Fibroblast of upper back skin (primary cell): Measurements from ENCODE around the gene SPOCK1.

Experiments
- DNase-seq: peaks from one replicate; pipeline ENCODE4 v3.0.0-alpha.2; 2013

Gene SPOCK1

DNA sequence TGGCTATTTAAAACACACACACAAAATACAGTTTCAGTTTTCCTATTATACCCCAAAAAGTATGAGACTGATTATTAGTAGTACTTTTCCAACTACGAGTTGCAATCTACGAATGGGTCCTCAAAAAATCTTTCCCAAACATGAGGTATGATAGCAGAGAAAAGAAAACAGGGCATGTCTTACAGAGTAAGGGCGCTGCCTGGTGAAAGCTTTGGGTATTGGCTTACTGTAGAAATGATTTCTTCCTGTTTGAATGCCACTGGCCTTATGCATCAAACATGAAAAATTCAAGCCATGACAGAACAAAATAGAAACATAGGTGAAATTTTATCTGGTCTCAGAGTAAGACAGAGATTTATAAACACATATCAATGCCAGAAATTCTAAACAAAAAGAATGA is 448.0 kb downstream of the SPOCK1 start:
- no peak for DNase-seq

DNA sequence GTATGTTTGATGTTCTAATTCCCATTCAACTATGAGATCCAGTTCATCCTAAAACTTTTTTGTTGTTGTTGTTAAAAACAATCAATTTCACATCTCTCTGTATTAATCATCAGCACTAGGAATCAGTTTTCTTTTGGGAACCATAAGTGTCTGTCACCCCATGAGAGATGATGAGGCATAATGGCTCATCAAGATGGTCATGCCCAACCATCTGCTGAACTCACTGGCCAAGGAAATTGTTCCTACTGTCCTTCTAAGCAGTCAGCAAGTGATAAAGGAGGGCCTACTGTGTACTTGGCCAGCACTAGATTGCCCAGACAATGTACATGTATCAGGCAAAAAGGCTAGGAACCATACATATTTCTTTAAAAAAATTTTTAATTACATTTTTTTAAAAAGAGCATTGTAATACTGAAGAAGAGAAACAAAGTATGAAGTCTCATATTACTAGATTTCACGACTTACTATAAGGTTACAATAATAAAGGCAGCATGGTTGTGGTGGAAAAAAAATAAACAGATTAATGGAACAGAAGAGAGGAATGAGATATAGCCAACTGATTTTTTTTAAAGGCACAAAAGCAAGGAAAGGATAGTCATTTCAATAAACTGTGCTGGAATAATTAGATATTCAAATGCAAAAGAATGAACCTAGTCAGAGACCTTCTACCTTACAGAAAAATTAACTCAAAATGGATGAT is 458.3 kb downstream of the SPOCK1 start:
- no peak for DNase-seq

DNA sequence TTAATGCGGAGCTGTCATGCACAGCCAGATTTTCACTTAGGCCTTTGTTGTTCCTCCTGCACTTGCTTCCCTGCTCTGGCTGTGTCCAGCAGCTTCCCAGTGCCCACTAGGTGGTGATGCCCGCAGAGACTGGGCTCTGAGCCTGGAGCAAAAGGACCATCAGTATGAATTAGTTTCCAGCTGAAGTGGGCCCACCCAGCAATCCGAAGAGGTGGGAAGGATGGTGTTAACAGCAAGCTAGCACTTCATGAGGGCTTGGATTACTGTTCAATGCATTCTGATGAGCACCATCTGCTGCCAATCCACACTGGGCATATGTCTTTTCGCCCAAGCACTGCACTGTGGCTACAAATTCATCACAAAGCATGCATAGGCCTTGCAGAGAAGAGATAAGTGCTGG is 459.1 kb downstream of the SPOCK1 start:
- DNase-seq, result no peak

DNA sequence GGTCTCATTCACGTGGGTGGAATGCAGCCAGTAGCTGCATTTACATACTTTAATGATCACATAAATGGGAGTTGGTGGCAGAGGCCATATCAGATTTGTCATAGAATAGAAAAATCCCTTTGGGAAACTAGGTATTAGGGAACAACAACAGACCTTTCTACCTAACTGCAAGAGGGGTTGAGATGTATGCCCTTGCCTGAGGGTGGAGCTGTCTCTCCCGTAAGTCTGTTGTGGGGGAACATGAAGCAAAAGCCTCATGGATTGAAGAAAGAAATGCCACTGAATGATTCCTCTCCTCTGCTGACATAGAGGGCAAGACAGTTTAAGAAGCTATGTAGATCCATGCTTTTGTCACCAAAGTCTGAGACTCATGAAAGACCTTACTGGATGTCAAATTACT is 461.3 kb downstream of the SPOCK1 start:
- no peak for DNase-seq

DNA sequence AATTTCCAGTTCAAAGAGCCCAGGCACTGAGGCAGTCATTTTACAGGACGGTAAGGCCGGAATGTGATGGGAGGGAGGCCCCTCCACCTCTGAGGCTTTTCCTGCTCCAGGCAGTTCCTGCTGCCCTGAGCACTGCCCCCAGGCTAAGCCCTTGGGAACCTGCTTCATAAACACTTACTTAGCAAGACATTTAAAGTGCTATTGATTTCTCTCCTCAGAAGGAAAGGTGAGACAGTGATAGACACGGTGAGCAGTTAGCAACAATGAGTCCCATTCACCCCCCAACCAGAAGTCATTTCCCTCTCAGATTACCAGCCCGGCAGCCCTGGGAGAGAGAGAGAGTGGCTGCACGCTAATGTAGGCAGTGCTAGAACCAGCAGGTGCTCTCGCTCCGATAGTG is 462.5 kb downstream of the SPOCK1 start:
- DNase-seq, result no peak

DNA sequence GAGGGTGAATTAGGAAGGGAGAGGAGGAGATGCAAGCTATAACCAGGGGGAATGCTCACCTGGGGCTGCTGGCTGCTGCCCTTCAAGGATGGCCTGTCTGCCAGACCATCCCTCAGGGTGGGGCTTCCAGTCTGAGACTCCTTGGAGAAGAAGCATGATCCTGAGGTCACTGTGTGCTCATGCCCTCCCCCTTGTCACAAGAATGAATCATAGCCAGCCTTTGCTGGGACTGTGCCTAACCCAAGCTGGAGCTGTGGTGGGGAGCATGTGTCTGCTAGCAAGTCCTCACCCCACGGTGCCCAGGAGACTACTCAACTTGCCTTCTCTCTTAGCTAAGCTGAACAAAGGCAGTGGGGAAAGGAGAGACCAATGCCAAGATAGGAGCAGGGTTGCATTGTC is 463.6 kb downstream of the SPOCK1 start:
- no peak for DNase-seq

DNA sequence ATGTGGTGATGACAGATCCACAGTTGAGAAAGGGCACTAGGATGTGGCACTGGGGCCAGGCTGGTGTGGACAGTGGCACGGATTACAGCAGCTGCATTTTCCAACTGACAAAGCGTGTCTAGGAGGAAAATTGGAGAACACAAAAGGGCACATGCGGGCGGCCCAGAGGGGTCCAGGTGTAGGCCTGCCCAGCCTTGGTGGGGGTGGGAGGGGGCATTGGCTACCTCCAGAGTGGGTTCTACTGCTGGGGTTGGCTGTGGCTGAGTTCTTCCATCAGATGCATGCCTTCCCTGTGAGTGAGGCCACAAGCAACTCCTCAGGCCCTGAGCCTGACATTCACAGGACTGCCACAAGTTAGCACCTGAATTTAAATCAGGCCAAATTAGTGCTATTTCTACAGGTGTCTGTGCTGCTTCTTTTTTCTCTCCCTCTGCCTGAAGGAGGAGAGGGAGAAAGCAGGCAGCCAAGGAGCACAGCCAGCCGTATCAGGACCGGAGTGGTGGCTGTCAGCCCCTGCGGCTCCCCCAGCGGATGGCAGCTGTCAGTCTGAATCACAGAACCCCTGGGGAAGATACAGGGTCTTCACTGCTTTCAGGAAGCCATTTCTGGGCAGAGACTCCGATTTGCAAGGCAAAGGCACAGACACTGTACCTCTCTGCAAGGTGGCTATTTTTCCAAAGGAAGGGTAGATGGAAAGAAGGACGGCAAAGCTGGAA is 464.2 kb downstream of the SPOCK1 start:
- no peak for DNase-seq

DNA sequence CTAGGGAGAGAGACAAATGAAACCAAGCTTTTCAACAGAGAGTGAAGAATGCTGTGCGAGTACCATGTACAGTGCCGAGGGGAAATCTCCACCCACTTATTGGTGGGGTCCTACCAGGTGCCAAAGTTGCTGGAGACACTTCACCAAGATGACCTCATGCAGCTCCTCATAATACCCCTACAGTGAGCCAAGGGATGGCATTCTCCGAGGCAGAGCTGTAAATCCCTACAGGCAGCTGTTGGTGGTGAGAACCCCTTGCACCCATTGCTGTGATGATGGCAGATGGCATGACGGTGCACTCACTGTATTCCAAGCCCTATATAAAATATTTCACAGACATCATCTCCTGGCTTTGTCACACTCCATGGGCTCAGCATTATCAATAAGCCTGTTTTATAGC is 464.9 kb downstream of the SPOCK1 start:
- no peak for DNase-seq

DNA sequence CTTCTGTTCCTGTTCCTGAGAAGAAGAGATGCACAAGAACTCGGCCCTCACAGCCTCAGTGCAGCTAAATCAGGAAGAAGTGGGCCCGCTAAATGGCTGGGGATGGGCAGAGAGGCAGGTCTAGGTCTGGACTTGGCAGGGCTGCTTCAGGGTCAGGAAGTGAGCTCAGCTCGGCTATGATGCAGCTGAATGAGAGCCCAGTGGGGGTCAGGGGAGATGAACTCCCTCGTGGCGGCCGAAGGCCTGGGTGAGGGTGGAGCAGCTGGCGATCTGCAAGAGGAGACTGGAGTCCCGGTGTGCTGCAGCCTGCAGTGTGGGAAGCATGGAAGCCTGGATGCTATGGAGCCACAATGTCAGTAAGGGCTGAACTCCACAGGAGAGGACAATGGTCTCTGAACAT is 466.2 kb downstream of the SPOCK1 start:
- no peak for DNase-seq

DNA sequence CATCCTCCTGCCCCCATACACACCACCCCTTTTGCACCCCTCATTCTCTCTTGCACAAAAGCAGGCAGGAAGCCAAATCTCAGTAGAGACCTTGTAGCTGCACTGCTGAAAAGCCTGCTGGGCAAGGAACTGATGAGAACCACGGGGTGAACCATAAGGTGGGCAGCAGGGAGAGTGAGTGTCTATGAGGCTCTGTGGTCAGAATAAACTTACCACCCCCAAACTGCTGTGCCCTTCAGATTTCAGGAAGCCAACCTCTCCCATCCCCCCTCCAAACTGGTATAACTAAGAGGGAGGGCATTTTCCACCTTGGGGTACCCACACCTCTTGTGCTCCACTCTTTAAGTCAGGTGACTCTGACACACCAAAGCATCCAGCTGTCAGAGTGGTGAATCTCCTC is 471.4 kb downstream of the SPOCK1 start:
- DNase-seq, result no peak

DNA sequence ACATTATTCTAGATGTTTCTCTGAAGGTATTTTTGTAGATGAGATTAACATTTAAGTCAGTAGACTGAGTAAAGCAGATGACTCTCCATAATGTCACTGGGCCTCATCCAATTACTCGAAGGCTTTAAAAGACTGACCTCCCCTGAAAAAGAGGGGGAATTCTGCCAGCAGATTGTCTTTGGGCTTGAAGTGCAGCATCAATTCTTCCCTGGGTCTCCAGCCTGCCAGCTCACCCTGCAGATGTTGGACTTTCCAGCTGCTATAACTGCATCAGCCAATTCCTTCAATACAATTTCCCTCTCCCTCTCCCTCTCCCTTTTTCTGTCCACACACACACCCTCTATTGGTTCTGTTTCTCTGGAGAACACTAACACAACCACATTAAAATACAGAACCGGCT is 472.8 kb downstream of the SPOCK1 start:
- DNase-seq, result no peak

DNA sequence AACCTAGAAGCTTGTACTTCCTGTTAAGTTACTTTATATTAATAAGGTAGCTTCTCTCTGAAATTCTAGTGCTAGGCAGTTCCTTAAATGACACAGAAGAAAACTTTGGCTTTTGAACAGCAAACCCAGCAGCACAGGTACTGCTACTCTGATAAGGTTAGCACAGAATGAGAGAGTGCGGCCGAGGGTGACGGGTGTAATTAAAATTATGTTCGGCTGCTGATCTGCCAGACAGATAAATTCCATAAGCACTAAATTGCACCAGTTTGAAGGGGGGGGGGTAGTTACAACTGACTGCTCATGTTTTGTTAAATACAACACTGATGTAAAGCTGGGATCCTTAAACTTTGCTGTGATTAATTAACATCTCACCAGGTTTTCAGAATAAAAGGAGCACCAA is 475.1 kb downstream of the SPOCK1 start:
- DNase-seq, result no peak

DNA sequence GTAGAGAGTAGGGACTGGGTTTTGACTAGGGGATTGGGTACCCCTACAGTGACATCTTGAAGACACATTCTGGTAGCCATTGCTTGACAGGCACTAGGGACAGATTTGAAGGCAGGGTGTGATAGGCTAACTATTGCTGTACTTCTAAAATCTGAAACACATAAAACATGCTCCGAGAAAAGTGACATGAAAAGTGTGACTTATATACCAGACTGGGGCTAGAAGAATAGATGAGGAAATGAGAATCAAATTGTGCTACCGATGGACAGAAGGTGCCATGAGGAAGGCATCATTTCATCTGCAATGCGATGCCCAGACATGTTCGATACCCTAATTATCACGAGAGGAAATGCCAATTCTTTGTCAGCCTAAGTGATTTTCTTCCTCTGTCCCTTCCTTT is 475.8 kb downstream of the SPOCK1 start:
- no peak for DNase-seq

DNA sequence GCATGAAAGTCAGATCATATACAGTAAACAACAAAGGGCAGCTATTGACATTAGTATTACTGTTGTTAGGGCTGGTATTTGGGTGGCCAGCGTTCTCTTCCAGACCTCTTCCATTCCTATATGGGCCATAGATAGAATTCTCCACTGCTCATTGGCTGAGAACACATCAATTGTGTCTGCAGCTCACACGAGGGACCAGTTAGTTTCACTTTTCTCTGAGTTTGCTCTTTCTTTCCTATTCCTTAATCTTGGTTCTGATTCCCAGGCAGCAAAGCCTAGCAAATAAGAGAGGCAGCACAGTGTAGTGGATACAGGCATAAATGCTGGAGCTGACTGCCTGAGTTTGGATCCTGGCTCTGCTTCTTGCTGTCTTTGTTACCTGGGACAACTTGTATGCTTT is 476.4 kb downstream of the SPOCK1 start:
- DNase-seq, result no peak

DNA sequence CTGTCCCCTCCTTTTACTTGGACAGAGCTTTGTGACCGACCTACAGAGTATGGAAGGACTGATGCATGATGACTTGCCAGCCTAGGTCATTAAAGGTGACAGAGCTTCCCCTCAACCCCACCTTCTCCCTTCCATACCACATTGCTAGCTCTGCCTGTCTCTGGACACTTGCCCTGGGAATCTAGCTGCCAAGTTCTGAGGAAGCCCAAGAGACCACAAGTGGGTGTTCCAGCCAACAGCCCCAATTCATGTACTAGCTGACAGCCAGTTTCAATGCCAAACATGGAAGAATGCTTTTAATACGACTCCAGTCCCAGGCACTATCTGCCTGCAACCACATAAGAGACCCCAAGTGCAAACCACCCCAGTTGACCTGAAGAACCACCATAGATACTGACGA is 477.1 kb downstream of the SPOCK1 start:
- no peak for DNase-seq

DNA sequence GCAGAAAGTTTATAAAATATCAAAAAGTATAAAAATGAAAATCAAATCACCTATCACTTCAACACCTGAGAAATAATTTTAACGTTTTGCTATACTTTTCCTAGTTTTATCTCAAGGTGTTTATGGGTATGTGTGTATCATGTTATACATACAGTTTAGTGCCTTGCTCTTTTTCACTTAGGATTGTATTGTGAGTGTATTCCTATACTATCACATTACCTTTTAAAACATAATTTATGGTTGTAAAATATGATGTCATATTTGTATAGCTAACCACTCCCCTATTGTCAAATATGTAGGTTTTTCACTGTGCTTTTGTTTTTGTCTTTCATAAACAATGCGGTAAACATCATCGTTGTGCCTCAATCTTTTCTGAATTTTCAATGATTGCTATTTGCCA is 479.9 kb downstream of the SPOCK1 start:
- no peak for DNase-seq

DNA sequence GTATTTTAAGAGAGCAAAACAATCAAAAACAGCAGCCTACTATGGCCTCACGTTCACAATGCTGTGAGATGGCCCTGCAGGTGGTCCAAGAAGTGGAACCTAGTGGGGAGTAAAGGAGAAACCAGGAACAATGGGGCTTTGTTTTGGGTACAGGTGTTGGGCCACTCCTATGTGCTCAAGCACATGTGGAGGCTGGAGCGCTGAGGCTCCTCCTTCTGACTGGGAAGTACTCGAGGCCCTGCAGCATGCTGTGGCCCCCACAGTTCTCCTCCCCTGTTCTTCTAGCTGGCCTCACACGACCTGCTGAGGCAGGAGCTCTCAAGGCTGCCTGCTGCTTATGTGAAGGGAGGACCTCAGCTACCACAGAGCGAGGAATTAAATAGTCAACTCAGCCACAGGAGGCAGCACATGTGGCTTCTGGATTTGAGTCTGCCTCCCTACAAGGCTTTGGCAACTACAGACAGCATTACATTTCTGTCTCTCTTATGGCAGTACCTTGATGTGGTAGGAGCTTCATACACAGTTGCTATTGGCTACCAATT is 482.3 kb downstream of the SPOCK1 start:
- no peak for DNase-seq

DNA sequence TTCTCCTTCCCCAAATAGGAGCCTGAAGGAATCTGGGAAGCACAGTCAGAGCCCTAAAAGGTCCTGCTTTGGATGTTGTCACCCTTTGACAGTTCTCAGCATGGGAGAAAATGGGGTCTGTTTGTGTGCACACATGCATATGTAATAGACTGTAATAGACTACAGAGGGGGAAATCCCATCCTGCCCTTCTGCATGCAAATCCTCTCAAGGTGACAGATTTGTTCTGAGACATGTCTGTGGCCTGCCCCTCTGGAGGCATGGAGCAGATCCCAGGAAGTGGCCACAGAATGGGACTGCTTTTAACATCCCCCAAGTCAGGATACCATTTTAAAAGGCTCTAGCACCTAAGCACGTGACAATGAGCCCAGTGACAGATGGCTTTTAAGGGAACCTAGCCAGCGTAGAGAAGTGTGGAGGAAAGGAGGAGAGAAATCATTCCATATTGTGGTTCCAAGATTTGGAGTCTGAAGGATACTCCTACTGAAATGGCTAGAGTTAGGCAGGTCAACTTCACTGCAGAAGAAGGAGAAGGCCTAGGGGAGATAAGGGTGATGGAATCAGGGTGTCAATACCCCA is 483.5 kb downstream of the SPOCK1 start:
- no peak for DNase-seq

DNA sequence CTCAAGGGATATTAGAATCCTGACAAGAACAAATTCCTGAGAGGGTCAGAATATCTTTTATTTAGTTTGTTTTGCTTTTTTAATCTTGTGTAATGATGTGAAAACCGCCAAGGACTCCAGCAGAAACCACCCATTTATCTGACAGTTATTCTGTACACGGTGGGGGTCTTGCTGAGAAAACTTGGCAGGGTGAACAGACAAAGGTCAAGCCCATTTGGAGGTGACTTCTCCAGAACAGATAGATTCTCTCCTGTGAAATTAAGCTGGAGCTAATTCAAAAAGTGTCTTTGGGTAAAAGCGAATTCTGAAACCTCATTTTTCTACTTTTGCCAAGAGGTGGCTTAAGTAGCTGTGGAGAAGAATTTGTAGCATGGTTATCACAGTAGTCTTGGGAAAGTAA is 484.4 kb downstream of the SPOCK1 start:
- no peak for DNase-seq

DNA sequence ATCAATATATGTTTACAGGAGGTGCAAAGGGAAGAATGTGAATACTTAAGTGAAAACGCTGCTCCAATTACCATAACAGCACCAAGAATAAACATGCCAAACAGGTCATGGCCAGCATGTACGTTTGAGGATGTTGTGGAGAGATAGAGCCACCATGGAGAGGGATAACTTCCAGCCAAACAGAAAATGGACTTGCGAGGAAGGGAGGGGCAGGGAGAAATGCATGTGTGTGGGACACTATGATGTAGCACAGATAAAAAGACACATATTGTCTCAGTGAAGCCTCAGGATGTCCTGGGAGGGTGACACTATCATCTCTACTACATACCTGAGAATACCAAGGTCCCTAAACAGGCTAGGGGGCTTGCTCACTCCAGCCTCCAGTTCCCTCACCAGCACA is 488.9 kb downstream of the SPOCK1 start:
- no peak for DNase-seq

DNA sequence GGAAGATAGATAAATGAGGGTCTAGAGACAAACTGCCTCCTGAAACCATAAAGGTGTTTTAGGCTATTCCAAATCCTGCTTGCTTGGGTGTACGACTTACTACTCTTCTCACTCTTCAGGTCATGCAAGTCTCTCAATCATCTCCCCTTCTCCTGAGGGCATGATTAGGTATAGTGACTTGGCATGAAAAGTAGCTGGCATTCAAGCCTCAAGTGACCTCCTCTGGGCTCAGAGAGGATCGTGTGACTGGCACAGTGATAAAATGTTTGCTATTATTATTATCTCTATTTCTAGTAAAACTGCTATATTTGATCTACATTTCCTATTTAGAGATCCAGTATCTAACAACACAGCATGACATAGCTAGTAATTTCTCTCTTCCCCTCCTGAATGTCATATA is 494.8 kb downstream of the SPOCK1 start:
- DNase-seq, result no peak

DNA sequence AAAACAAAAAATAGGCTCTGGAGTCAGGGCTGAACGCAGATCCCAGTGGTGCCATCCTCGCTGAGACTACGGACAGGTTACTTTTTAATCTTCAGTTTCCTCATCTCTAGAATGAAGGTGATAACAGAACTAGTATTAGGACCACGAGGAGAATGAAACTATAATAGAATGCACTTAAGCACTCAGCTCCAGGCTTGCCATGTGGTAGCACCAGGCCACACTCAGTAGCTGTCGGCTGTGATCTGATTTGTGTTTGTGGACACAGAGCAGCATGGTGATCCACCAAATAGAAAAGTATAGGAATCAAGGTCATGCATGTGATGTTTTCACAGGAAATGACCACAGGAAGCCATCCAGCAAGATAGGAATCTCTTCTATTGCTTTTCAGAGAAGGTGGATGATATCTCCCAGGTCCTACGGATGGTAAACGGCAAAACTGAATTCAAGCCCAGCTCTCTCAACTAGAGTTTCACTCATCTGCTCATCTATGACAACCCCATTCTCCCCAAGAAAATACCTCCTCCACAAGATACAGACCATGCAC is 498.0 kb downstream of the SPOCK1 start:
- no peak for DNase-seq

DNA sequence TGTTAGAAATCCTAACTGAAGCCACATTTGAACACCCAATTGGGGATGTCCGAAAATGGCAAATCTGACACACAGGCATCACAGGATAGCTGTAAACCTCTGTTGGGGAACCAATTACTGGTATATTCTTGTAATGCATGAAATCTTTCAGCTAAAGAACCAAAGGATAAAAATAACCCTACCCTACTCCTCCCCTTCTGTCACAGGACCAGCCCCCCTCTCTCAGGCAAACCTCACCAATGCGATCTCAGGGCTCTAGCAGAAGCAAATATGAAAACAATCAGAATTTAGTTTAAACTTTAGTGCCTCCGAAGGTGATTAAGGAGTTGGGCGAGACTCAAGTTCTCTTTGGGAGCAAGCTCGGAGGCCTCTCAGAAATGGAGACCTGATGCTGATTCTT is 499.3 kb downstream of the SPOCK1 start:
- DNase-seq, result no peak

DNA sequence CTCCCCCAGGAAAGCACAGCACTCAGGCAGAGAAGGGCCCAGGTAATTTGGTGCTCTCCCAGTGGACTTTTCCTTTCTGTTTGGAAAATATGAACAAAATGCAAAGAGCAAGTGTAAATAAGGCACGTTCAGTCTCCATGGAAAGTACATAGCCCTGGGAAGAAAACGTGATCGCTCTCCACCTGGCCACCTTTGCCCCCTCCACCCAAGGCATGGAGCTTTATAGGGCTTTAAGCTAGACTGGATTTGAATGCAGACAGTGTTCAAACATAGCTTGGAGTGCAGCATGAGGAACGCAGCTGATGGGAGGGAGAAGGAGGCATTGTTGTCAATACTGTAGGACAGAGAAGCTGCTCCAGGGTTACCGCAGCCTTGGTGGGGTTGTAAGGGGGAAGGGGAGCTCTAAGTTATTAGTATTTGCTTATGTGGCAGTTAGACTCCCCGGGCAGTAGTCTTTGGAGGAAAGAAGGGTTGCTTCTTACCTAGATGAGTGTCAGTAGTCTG is 500.2 kb downstream of the SPOCK1 start:
- no peak for DNase-seq
